Measurements from ENCODE around the gene LRRC8E.

The LRRC8E gene

DNA sequence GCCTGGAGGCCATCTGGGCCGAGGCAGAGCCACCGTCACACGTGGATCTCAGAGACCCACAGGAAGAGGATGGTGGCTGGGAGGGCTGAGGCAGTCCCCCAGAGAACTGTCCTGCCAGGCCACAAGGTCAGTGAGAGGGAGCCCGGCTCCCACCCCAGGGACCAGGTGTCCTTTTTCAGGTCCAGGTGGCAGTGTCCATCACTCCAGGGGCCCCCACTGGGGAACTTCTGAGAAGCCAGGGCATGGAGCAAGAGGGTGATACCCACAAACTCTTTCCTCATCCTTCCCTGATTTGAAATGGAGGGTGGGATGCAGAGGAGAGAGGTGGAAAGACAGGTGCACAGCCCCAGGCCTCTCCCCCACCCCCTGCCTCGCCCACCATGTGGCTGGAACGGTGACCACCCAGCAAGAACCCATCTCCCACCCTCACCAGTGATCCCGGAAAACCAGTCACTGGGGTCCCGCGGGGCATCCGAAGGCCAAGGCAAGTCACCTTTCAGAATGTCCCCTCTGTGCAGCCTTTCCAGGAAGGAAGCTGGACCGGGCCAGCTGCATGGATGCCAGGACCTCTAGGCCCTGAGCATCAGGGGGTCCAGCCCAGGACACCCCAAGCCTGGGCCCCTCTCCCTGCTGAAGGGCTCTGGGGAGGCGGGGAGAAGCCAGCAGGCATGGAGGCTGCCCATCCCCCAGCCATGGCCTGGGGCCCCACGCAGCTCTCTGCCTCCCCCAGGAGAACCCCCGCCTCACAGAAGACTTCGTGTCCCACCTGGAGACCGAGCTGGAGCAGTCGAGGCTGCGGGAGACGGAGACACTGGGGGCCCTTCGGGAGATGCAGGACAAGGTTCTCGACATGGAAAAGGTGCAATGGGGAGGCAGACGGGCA, 28.2 kb upstream of the LRRC8E start:
- no peak for DNase-seq (ENCODE audit: extremely low read depth, low read depth)
- no peak overlapping the region for H3K4me3 ChIP-seq (replicated peaks; ENCODE audit: low read depth, low read length)
- TF ChIP-seq, protein P1, sequence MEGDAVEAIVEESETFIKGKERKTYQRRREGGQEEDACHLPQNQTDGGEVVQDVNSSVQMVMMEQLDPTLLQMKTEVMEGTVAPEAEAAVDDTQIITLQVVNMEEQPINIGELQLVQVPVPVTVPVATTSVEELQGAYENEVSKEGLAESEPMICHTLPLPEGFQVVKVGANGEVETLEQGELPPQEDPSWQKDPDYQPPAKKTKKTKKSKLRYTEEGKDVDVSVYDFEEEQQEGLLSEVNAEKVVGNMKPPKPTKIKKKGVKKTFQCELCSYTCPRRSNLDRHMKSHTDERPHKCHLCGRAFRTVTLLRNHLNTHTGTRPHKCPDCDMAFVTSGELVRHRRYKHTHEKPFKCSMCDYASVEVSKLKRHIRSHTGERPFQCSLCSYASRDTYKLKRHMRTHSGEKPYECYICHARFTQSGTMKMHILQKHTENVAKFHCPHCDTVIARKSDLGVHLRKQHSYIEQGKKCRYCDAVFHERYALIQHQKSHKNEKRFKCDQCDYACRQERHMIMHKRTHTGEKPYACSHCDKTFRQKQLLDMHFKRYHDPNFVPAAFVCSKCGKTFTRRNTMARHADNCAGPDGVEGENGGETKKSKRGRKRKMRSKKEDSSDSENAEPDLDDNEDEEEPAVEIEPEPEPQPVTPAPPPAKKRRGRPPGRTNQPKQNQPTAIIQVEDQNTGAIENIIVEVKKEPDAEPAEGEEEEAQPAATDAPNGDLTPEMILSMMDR (IDR thresholded peaks at IDR 0.05; ENCODE audit: low read depth, low read length, missing control alignments) = no peak

DNA sequence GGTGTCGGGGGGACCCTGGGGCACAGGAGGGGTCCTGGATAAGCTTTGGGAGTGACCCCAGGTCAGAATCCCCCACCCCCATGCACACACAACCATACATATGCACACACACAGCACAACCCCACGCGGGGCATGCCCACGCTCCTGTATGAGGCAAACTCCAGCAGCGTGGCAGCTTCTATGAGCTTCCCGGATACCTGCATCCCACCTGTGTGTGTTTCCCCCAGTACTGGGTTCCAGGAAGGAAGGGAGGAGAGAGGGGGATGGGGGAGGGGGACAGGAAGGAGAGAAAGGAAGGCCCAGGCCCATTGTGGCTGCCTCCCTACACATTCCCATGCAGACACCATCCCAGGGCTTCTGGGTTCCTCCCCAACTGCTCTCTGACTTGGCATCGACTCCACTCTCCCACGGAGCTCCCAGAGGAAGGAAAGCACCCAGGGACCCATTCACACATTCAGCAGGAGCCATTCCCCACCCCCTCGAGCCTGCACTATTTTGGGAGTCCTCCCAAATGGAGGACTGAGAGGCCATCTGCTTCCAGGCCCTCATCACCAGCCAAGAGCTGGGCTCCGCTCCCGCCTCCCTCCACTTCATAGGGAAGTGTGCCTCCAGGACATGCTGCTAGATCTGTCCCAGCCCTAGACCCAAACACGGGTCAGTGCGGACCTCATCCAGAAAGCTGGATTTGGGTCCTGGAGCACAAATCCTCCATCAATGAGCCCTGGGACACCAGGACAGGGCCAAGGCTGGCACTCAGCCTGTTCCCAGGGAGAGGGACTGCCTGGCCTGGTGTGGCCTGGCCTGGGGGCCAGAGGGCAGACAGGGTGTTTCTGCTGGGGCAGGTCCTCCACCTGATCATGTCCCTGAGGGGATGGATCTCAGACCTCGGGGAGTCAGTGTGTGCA, 27.3 kb upstream of the LRRC8E start:
- no peak for DNase-seq (ENCODE audit: extremely low read depth, low read depth)
- no peak overlapping the region for H3K4me3 ChIP-seq (replicated peaks; ENCODE audit: low read depth, low read length)
- TF ChIP-seq, protein P1 (IDR thresholded peaks at IDR 0.05; ENCODE audit: low read depth, low read length, missing control alignments) = no peak

DNA sequence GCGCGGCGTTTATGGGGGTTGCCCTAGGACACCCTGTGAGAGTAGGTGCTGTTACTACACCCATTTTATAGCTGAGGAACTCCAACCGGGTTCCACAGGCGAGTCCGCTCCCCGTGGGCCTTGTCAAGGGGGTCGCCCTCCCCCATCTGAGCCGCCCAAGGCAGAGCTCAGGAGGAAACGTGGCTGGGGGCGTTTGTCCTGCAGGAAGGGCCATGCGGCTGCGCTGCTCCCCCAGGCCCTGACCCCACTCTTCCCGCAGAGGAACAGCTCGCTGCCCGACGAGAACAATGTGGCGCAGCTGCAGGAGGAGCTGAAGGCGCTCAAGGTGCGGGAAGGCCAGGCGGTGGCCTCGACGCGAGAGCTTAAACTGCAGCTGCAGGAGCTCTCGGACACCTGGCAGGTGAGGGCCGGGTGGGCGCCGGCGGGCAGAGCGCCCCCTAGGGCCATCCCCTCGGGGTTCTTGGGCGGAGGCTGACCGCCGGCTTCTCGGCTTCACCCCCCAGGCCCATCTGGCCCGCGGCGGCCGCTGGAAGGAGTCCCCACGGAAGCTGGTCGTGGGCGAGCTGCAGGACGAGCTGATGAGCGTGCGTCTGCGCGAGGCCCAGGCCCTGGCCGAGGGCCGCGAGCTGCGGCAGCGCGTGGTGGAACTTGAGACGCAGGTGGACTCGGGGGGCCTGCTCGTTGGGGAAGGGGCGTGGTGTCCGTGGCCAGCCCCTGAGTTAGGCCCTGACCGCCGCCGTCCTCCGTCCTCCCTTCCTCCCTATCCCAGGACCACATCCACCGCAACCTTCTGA, 26.5 kb upstream of the LRRC8E start:
- DNase-seq (ENCODE audit: extremely low read depth, low read depth) = no peak
- no peak overlapping the region for H3K4me3 ChIP-seq (replicated peaks; ENCODE audit: low read depth, low read length)
- TF ChIP-seq, protein P1 (IDR thresholded peaks at IDR 0.05; ENCODE audit: low read depth, low read length, missing control alignments) = no peak

DNA sequence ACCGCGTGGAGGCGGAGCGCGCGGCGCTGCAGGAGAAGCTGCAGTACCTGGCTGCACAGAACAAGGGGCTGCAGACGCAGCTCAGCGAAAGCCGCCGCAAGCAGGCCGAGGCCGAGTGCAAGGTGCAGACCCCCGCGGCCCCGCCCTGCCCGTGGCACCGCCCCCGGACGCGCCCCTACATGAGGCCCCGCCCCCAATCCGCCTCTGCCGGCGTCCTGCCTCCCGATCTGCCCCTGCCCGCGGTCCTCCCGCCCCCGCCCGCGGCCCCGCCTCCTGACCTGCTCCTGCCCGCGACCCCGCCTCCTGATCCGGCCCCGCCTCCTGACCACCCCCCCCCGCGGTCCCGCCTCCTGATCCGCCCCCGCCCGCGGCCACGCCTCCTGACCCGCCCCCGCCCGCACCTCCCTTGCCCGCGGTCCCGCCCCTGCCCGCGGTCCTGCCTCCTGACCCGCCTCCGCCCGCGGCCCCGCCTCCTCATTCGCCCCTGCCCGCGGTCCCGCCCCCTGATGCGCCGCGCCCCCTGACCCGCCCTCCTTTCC, 25.8 kb upstream of the LRRC8E start:
- no peak overlapping the region for H3K4me3 ChIP-seq (replicated peaks; ENCODE audit: low read depth, low read length)
- TF ChIP-seq, protein P1 (IDR thresholded peaks at IDR 0.05; ENCODE audit: low read depth, low read length, missing control alignments) = no peak
- DNase-seq (ENCODE audit: extremely low read depth, low read depth) = no peak

DNA sequence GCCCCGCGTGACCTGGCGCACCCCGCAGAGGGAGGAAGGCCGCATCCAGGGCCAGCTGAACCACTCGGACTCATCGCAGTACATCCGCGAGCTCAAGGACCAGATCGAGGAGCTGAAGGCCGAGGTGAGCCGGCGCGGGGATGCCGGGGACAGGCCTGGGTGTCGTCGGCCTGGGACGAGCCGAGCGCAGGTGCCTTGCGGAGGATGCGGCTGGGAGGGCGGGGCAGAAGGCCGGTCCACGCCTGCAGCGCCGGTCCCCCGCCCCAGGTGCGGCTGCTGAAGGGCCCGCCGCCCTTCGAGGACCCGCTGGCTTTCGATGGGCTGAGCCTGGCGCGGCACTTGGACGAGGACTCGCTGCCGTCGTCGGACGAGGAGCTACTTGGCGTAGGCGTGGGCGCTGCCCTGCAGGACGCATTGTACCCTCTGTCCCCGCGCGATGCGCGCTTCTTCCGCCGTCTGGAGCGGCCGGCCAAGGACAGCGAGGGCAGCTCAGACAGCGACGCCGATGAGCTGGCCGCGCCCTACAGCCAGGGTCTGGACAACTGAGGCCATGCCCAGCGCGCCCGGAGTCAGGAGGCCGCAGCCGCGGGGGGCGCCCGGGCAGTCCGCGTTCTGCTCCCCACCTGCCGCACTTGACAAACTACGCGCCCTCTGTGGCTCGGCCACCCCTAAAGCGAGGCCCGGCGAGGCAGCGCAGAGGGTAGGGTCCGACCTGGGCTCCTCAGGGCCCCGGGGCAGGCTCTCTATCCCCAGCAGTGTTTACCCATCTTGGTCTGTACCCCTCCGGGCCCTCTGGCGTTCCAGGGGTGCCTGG, 24.9 kb upstream of the LRRC8E start:
- DNase-seq (ENCODE audit: extremely low read depth, low read depth) = no peak
- TF ChIP-seq, protein P1 (IDR thresholded peaks at IDR 0.05; ENCODE audit: low read depth, low read length, missing control alignments) = no peak
- no peak overlapping the region for H3K4me3 ChIP-seq (replicated peaks; ENCODE audit: low read depth, low read length)
